HepG2 (cell line): ENCODE results near the gene CGGBP1. TPM values are rescaled to one million over a fixed set of nuclear protein-coding genes. Genes with fewer than 3 reads are reported as not detected.

ENCODE experiments used
- DMAP1 ChIP-seq: IDR thresholded peaks from 2 replicates; pipeline ENCODE4 v1.6.1; 2016
- FOXC1 ChIP-seq: sonication (generic); formaldehyde crosslinking; IDR thresholded peaks from 2 replicates; pipeline ENCODE4 v1.8.0; 2022; ENCODE audit warnings: mild to moderate bottlenecking, missing genetic modification reagents, borderline replicate concordance
- GATA4 ChIP-seq: sonication (generic); IDR thresholded peaks from 2 replicates; pipeline ENCODE4 v1.6.1; 2016; ENCODE audit warnings: antibody characterized with exemption, low read depth, borderline replicate concordance
- GFI1 ChIP-seq: sonication (generic); formaldehyde crosslinking; IDR thresholded peaks from 2 replicates; pipeline ENCODE4 v1.5.0; 2020; ENCODE audit warnings: missing genetic modification reagents, mild to moderate bottlenecking, borderline replicate concordance
- MTF1 ChIP-seq: sonication (generic); formaldehyde crosslinking; IDR thresholded peaks from 2 replicates; pipeline ENCODE4 v1.5.0; 2020; ENCODE audit warnings: missing genetic modification reagents
- POLR2AphosphoS5 ChIP-seq: IDR thresholded peaks from 2 replicates; pipeline ENCODE4 v1.6.1; 2012; ENCODE audit warnings: low read depth, low read length
- RBFOX2 ChIP-seq: fragments of 200-400 bp; formaldehyde crosslinking; IDR thresholded peaks from 2 replicates; pipeline ENCODE4 v1.6.1; 2017; ENCODE audit warnings: low read depth, mild to moderate bottlenecking, low read length
- RXRB ChIP-seq: IDR thresholded peaks from 2 replicates; pipeline ENCODE4 v1.6.1; 2016; ENCODE audit warnings: borderline replicate concordance, missing genetic modification reagents, missing compliant biosample characterization
- SOX13 ChIP-seq, 3 experiments: fragments of 450-650 bp in 1 of 3; sonication (generic) in 1 of 3; formaldehyde crosslinking in 1 of 3; IDR thresholded peaks in 2 of 3; conservative IDR thresholded peaks in 1 of 3; 2 replicates each; pipeline versions ENCODE4 v1.5.0 to v1.6.1; 2016 to 2020; ENCODE audit warnings: antibody characterized with exemption in 1 of 3, mild to moderate bottlenecking in 1 of 3, missing compliant biosample characterization in 1 of 3, missing genetic modification reagents in 1 of 3, moderate library complexity in 1 of 3
- TCF7 ChIP-seq: sonication (generic); IDR thresholded peaks from 2 replicates; pipeline ENCODE4 v1.6.1; 2016; ENCODE audit warnings: antibody characterized with exemption, low read depth
- TEAD2 ChIP-seq: sonication (generic); formaldehyde crosslinking; IDR thresholded peaks from 2 replicates; pipeline ENCODE4 v1.9.0; 2021; ENCODE audit warnings: missing genetic modification reagents
- THAP11 ChIP-seq: IDR thresholded peaks from 2 replicates; pipeline ENCODE4 v1.6.1; 2016; ENCODE audit warnings: missing biosample characterization, missing genetic modification reagents
- ZNF350 ChIP-seq: sonication (generic); formaldehyde crosslinking; IDR thresholded peaks from 2 replicates; pipeline ENCODE4 v1.4.0; 2020; ENCODE audit warnings: mild to moderate bottlenecking, low read depth, missing genetic modification reagents, borderline replicate concordance
- ZNF558 ChIP-seq: sonication (generic); formaldehyde crosslinking; IDR thresholded peaks from 2 replicates; pipeline ENCODE4 v1.9.0; 2022; ENCODE audit warnings: mild to moderate bottlenecking, missing genetic modification reagents, borderline replicate concordance
- ZNF652 ChIP-seq: IDR thresholded peaks from 2 replicates; pipeline ENCODE4 v1.6.1; 2016; ENCODE audit warnings: low read depth, borderline replicate concordance
- ZSCAN20 ChIP-seq: sonication (generic); formaldehyde crosslinking; IDR thresholded peaks from 2 replicates; pipeline ENCODE4 v1.4.0; 2020; ENCODE audit warnings: missing genetic modification reagents, mild to moderate bottlenecking, borderline replicate concordance
- polyA plus RNA-seq, 8 experiments: library from polyadenylated mRNA; depleted of rRNA in 3 of 8; stranded (reverse) in 7 of 8; unstranded in 1 of 8; fragments of >200 nt; fragmentation: Illumina TruSeq in 4 of 8; extraction: Trizol in 4 of 8; gene quantifications; 2 replicates each; pipeline versions ENCODE4 v1.2.1 to v1.2.3, GENCODE V29; 2011 to 2016; ENCODE audit warnings: low read depth in 4 of 8, missing spikeins in 1 of 8, mixed read lengths in 1 of 8; ENCODE audit not compliant: insufficient read depth in 1 of 8
- total RNA-seq, 5 experiments: library from RNA; depleted of rRNA; stranded (reverse); fragments of >200 nt; fragmentation: Illumina TruSeq; extraction: Trizol; gene quantifications; 2 replicates each; pipeline ENCODE4 v1.2.3, GENCODE V29; 2016; ENCODE audit warnings: low read depth in 1 of 5
- TF ChIP-seq, protein P1 (sequence below): sonication (generic); formaldehyde crosslinking; IDR thresholded peaks from 2 replicates; pipeline ENCODE4 v1.5.0; 2020; ENCODE audit warnings: mild to moderate bottlenecking, missing genetic modification reagents
- TF ChIP-seq, protein P2 (sequence below): sonication (generic); formaldehyde crosslinking; IDR thresholded peaks from 2 replicates; pipeline ENCODE4 v1.8.0; 2022; ENCODE audit warnings: mild to moderate bottlenecking, missing genetic modification reagents, moderate library complexity
- TF ChIP-seq, protein P3 (sequence below): IDR thresholded peaks from 2 replicates; pipeline ENCODE4 v1.6.1; 2012; ENCODE audit warnings: low read length, improper control_type of control experiment
- TF ChIP-seq, protein P4 (sequence below): sonication (generic); formaldehyde crosslinking; IDR thresholded peaks from 2 replicates; pipeline ENCODE4 v1.8.0; 2022; ENCODE audit warnings: missing genetic modification reagents, mild to moderate bottlenecking, moderate library complexity, borderline replicate concordance

CGGBP1 gene
- total and polyA plus RNA-seq, 2 of the 13 experiments (the other 11 are each of a cell fraction or from before 2014, with no cell fraction given) = 38.9 to 47.0 TPM

DNA sequence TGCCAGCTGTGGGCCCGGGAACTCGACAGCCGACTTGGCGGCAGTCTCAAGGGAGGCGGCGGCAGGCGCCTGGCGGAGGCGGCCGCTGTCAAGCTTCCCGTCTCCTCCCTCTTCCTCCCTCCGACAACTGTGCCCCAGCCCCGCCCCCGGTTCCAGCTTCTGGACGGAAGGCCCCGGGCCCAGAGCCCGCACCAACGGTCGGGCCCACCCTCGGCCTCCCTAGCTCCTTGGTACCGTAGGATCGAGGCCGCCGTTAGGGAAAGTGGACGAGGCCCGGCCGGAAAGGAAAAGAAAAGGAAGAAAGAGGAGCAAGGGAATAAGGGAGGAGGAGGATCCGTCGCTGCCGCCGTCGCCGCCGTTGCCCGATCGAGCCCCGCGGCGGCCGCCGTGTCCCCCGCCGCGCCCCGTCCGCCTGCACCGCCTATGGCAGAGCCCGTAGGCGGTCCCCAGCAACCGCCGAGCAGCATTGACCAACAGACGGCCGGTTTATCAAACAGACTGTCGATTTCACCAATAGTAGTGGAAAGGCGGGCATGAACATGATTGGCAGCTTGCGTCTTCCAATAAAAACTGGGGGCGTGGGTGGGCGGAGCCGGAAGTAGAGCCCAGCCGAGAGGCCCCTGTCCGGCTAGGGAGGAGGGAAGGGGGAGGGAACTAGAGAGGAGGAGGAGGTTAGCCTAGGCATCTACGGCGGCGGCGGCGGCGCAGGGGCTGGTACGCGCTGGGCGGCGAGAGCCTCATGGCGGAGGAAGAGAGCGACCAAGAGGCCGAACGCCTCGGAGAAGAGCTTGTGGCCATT lies at the start of gene CGGBP1, which contains the start of gene ZNF654 (continued):
- no peak for TF ChIP-seq ZNF652
- TF ChIP-seq, protein P1, sequence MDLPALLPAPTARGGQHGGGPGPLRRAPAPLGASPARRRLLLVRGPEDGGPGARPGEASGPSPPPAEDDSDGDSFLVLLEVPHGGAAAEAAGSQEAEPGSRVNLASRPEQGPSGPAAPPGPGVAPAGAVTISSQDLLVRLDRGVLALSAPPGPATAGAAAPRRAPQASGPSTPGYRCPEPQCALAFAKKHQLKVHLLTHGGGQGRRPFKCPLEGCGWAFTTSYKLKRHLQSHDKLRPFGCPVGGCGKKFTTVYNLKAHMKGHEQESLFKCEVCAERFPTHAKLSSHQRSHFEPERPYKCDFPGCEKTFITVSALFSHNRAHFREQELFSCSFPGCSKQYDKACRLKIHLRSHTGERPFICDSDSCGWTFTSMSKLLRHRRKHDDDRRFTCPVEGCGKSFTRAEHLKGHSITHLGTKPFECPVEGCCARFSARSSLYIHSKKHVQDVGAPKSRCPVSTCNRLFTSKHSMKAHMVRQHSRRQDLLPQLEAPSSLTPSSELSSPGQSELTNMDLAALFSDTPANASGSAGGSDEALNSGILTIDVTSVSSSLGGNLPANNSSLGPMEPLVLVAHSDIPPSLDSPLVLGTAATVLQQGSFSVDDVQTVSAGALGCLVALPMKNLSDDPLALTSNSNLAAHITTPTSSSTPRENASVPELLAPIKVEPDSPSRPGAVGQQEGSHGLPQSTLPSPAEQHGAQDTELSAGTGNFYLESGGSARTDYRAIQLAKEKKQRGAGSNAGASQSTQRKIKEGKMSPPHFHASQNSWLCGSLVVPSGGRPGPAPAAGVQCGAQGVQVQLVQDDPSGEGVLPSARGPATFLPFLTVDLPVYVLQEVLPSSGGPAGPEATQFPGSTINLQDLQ (CRISPR knock-in tag) = 0 out of 2 replicates have a peak, but pooled peaks have one; percentile 32
- peak; percentile 65; the same call in 1 of the 2 replicates for TF ChIP-seq FOXC1 (CRISPR knock-in tag)
- TF ChIP-seq TCF7 = no peak
- no peak for TF ChIP-seq SOX13 (IDR thresholded peaks at IDR 0.05)
- no peak for TF ChIP-seq SOX13 (CRISPR knock-in tag; conservative IDR thresholded peaks at IDR 0.05 in 1 of 2, IDR thresholded peaks at IDR 0.05 in 1 of 2)
- TF ChIP-seq, protein P2, sequence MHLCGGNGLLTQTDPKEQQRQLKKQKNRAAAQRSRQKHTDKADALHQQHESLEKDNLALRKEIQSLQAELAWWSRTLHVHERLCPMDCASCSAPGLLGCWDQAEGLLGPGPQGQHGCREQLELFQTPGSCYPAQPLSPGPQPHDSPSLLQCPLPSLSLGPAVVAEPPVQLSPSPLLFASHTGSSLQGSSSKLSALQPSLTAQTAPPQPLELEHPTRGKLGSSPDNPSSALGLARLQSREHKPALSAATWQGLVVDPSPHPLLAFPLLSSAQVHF (CRISPR knock-in tag) = no peak; the same call in 1 of the 2 replicates
- no peak for TF ChIP-seq GFI1 (CRISPR knock-in tag)
- TF ChIP-seq THAP11 (CRISPR knock-in tag) = peak; percentile 86
- 0 out of 2 replicates have a peak, but pooled peaks have one; percentile 88 for TF ChIP-seq ZNF558 (CRISPR knock-in tag)
- TF ChIP-seq DMAP1 (CRISPR knock-in tag) = peak; percentile 77
- TF ChIP-seq RXRB (CRISPR knock-in tag) = 0 out of 2 replicates have a peak, but pooled peaks have one; percentile 45
- TF ChIP-seq MTF1 (CRISPR knock-in tag) = 0 out of 2 replicates have a peak, but pooled peaks have one; percentile 50
- TF ChIP-seq ZNF350 = no peak; the same call in 1 of the 2 replicates
- TF ChIP-seq, protein P3, sequence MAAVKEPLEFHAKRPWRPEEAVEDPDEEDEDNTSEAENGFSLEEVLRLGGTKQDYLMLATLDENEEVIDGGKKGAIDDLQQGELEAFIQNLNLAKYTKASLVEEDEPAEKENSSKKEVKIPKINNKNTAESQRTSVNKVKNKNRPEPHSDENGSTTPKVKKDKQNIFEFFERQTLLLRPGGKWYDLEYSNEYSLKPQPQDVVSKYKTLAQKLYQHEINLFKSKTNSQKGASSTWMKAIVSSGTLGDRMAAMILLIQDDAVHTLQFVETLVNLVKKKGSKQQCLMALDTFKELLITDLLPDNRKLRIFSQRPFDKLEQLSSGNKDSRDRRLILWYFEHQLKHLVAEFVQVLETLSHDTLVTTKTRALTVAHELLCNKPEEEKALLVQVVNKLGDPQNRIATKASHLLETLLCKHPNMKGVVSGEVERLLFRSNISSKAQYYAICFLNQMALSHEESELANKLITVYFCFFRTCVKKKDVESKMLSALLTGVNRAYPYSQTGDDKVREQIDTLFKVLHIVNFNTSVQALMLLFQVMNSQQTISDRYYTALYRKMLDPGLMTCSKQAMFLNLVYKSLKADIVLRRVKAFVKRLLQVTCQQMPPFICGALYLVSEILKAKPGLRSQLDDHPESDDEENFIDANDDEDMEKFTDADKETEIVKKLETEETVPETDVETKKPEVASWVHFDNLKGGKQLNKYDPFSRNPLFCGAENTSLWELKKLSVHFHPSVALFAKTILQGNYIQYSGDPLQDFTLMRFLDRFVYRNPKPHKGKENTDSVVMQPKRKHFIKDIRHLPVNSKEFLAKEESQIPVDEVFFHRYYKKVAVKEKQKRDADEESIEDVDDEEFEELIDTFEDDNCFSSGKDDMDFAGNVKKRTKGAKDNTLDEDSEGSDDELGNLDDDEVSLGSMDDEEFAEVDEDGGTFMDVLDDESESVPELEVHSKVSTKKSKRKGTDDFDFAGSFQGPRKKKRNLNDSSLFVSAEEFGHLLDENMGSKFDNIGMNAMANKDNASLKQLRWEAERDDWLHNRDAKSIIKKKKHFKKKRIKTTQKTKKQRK = peak; percentile 90
- no peak for TF ChIP-seq GATA4
- TF ChIP-seq, protein P4, sequence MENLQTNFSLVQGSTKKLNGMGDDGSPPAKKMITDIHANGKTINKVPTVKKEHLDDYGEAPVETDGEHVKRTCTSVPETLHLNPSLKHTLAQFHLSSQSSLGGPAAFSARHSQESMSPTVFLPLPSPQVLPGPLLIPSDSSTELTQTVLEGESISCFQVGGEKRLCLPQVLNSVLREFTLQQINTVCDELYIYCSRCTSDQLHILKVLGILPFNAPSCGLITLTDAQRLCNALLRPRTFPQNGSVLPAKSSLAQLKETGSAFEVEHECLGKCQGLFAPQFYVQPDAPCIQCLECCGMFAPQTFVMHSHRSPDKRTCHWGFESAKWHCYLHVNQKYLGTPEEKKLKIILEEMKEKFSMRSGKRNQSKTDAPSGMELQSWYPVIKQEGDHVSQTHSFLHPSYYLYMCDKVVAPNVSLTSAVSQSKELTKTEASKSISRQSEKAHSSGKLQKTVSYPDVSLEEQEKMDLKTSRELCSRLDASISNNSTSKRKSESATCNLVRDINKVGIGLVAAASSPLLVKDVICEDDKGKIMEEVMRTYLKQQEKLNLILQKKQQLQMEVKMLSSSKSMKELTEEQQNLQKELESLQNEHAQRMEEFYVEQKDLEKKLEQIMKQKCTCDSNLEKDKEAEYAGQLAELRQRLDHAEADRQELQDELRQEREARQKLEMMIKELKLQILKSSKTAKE (CRISPR knock-in tag) = no peak
- TF ChIP-seq POLR2AphosphoS5 = peak; percentile 70
- TF ChIP-seq TEAD2 = peak; percentile 33; the same call in 1 of the 2 replicates
- TF ChIP-seq ZSCAN20 = 0 out of 2 replicates have a peak, but pooled peaks have one; percentile 33
- peak; percentile 98 for TF ChIP-seq RBFOX2
